Trophoblast cell (in vitro differentiated cells and primary cell): ENCODE measurements around the gene PHF1.

Source experiments
- DNase-seq, 2 donors: peaks; one replicate each; pipeline ENCODE4 v3.0.0-alpha.2; 2016
- H2AFZ ChIP-seq: 2 replicates; pipeline ENCODE4 v1.6.1; 2013; ENCODE audit warnings: low read length, moderate library complexity, mild to moderate bottlenecking; ENCODE audit not compliant: insufficient read depth, poor library complexity
- H2AK5ac ChIP-seq: 2 replicates; pipeline ENCODE4 v1.6.1; 2013; ENCODE audit warnings: mild to moderate bottlenecking, low read length
- H2BK120ac ChIP-seq: 2 replicates; pipeline ENCODE4 v1.6.1; 2013; ENCODE audit warnings: low read length, mild to moderate bottlenecking, moderate library complexity; ENCODE audit not compliant: insufficient read depth, poor library complexity
- H2BK12ac ChIP-seq: 2 replicates; pipeline ENCODE4 v1.6.1; 2013; ENCODE audit warnings: mild to moderate bottlenecking, low read length, moderate library complexity
- H2BK5ac ChIP-seq: 2 replicates; pipeline ENCODE4 v1.6.1; 2013; ENCODE audit warnings: low read length, low read depth, moderate library complexity, mild to moderate bottlenecking; ENCODE audit not compliant: poor library complexity
- H3K14ac ChIP-seq: 2 replicates; pipeline ENCODE4 v1.6.1; 2013; ENCODE audit warnings: mild to moderate bottlenecking, low read length
- H3K18ac ChIP-seq: 2 replicates; pipeline ENCODE4 v1.6.1; 2013; ENCODE audit warnings: mild to moderate bottlenecking, low read length
- H3K23ac ChIP-seq: 2 replicates; pipeline ENCODE4 v1.6.1; 2013; ENCODE audit warnings: low read length
- H3K27ac ChIP-seq: 2 replicates; pipeline ENCODE4 v1.5.1; 2013; ENCODE audit warnings: low read depth, mild to moderate bottlenecking, inconsistent platforms, low read length, moderate library complexity
- H3K27me3 ChIP-seq: 2 replicates; pipeline ENCODE4 v1.6.1; 2013; ENCODE audit warnings: inconsistent platforms, mild to moderate bottlenecking, low read length, moderate library complexity; ENCODE audit not compliant: insufficient read depth
- H3K36me3 ChIP-seq, 2 experiments: 1 replicate in 1 of 2; 2 replicates in 1 of 2; pipeline ENCODE4 v1.6.1; 2013; ENCODE audit warnings: low read length in 2 of 2, mild to moderate bottlenecking in 2 of 2, moderate library complexity in 1 of 2; ENCODE audit not compliant: insufficient read depth in 2 of 2, control insufficient read depth in 1 of 2
- H3K4ac ChIP-seq: 2 replicates; pipeline ENCODE4 v1.6.1; 2013; ENCODE audit warnings: low read depth, mild to moderate bottlenecking, low read length, moderate library complexity
- H3K4me1 ChIP-seq, 2 experiments: 1 replicate in 1 of 2; 2 replicates in 1 of 2; pipeline ENCODE4 v1.6.1; 2013; ENCODE audit warnings: low read length in 2 of 2, mild to moderate bottlenecking in 2 of 2, moderate library complexity in 1 of 2; ENCODE audit not compliant: insufficient read depth in 2 of 2, control insufficient read depth in 1 of 2
- H3K4me2 ChIP-seq: 2 replicates; pipeline ENCODE4 v1.6.1; 2013; ENCODE audit warnings: inconsistent platforms, mild to moderate bottlenecking, low read length, moderate library complexity
- H3K4me3 ChIP-seq: 2 replicates; pipeline ENCODE4 v1.5.1; 2013; ENCODE audit warnings: mild to moderate bottlenecking, low read depth, low read length, inconsistent platforms
- H3K79me1 ChIP-seq: one replicate; pipeline ENCODE4 v1.6.1; 2013; ENCODE audit warnings: low read length
- H3K79me2 ChIP-seq: 2 replicates; pipeline ENCODE4 v1.6.1; 2013; ENCODE audit warnings: low read length, mild to moderate bottlenecking; ENCODE audit not compliant: control insufficient read depth, insufficient read depth, poor library complexity
- H3K9ac ChIP-seq: 2 replicates; pipeline ENCODE4 v1.6.1; 2013; ENCODE audit warnings: mild to moderate bottlenecking, low read length
- H3K9me3 ChIP-seq: 2 replicates; pipeline ENCODE4 v1.6.1; 2013; ENCODE audit warnings: low read depth, mild to moderate bottlenecking, control low read depth, inconsistent platforms, low read length; ENCODE audit not compliant: insufficient read depth
- H4K12ac ChIP-seq: 2 replicates; pipeline ENCODE4 v1.6.1; 2013; ENCODE audit warnings: low read depth, mild to moderate bottlenecking, low read length, moderate library complexity
- H4K8ac ChIP-seq: 2 replicates; pipeline ENCODE4 v1.6.1; 2013; ENCODE audit warnings: low read depth, mild to moderate bottlenecking, low read length, moderate library complexity
- H4K91ac ChIP-seq: one replicate; pipeline ENCODE4 v1.6.1; 2013; ENCODE audit warnings: low read depth, mild to moderate bottlenecking, low read length, moderate library complexity
- WGBS: extraction: QIAGEN DNeasy Blood & Tissue Kit; methylation state at CpG from one replicate; pipeline ENCODE4 v1.1.7; 2013; ENCODE audit warnings: missing lambda C conversion rate; ENCODE audit not compliant: insufficient read length, insufficient coverage; ENCODE audit errors: extremely low coverage; 5-methylcytosine and 5-hydroxymethylcytosine counted together

PHF1 gene

GRCh38 chr6:33380272-33380981 is 30.4 kb upstream of the PHF1 start:
- Histone ChIP-seq H4K8ac (no peak overlapping the region), H3K27ac (no peak overlapping the region), H3K79me1 (no peaks in the 10 kb centered on the region), H3K4me1 (no peaks in the 10 kb centered on the region), H2AFZ (no peak overlapping the region), H2BK120ac (no peak overlapping the region), H3K36me3 (no peaks in the 10 kb centered on the region), H3K4ac (no peak overlapping the region), H3K4me2 (no peak overlapping the region), H3K9me3 (no peaks in the 10 kb centered on the region), H4K12ac (no peak overlapping the region), H3K79me2 (no peaks in the 10 kb centered on the region), H3K27me3 (no peaks in the 10 kb centered on the region), H2BK12ac (no peak overlapping the region), H3K14ac (no peak overlapping the region), H3K23ac (no peak overlapping the region), H3K18ac (no peak overlapping the region), H2BK5ac (no peak overlapping the region), H4K91ac (no peak overlapping the region), H3K4me3 (no peak overlapping the region), H3K9ac (peak overlapping the region; percentile 63), H2AK5ac (no peak overlapping the region)
- no CpG with 5 or more reads among the region's 2 CpGs for WGBS
- no peak for DNase-seq

GRCh38 chr6:33383427-33384185 is 27.2 kb upstream of the PHF1 start:
- no peaks in the 10 kb centered on the region for H3K9me3 ChIP-seq
- H3K14ac ChIP-seq: no peak overlapping the region
- no CpG with 5 or more reads among the region's 10 CpGs for WGBS

GRCh38 chr6:33384581-33385020 is 26.2 kb upstream of the PHF1 start:
- H3K4ac ChIP-seq: no peak overlapping the region
- H2AFZ ChIP-seq: no peak overlapping the region
- no peak overlapping the region for H3K4me3 ChIP-seq
- WGBS: no CpG with 5 or more reads among the region's 4 CpGs
- no peak overlapping the region for H2AK5ac ChIP-seq
- H2BK5ac ChIP-seq: no peak overlapping the region
- H3K4me1 ChIP-seq: no peaks in the 10 kb centered on the region
- no peak overlapping the region for H3K18ac ChIP-seq
- H2BK120ac ChIP-seq: no peak overlapping the region
- peak; percentile 29 to 69 for DNase-seq
- no peaks in the 10 kb centered on the region for H3K79me1 ChIP-seq
- H3K14ac ChIP-seq: no peak overlapping the region
- no peak overlapping the region for H4K12ac ChIP-seq
- no peak overlapping the region for H3K9ac ChIP-seq
- no peak overlapping the region for H3K23ac ChIP-seq
- no peak overlapping the region for H3K27ac ChIP-seq
- no peak overlapping the region for H3K4me2 ChIP-seq
- H4K8ac ChIP-seq: no peak overlapping the region
- no peaks in the 10 kb centered on the region for H3K9me3 ChIP-seq
- H2BK12ac ChIP-seq: no peak overlapping the region
- H3K27me3 ChIP-seq: no peaks in the 10 kb centered on the region
- H4K91ac ChIP-seq: no peak overlapping the region
- no peaks in the 10 kb centered on the region for H3K79me2 ChIP-seq
- H3K36me3 ChIP-seq: no peaks in the 10 kb centered on the region

More at GRCh38 chr6:33383427-33384185, 27.2 kb upstream of the PHF1 start:
- no peak for DNase-seq
- H3K23ac ChIP-seq: no peak overlapping the region
- H2AFZ ChIP-seq: no peak overlapping the region
- H4K8ac ChIP-seq: no peak overlapping the region
- no peak overlapping the region for H3K18ac ChIP-seq
- no peaks in the 10 kb centered on the region for H3K4me1 ChIP-seq
- no peak overlapping the region for H3K9ac ChIP-seq
- no peak overlapping the region for H3K4me2 ChIP-seq
- no peak overlapping the region for H2BK5ac ChIP-seq
- H4K91ac ChIP-seq: no peak overlapping the region
- no peak overlapping the region for H2BK12ac ChIP-seq
- H3K27ac ChIP-seq: no peak overlapping the region
- no peak overlapping the region for H2AK5ac ChIP-seq
- H4K12ac ChIP-seq: no peak overlapping the region
- H3K4ac ChIP-seq: no peak overlapping the region
- no peak overlapping the region for H2BK120ac ChIP-seq
- H3K79me1 ChIP-seq: no peaks in the 10 kb centered on the region
- H3K79me2 ChIP-seq: no peaks in the 10 kb centered on the region
- H3K27me3 ChIP-seq: no peaks in the 10 kb centered on the region
- no peaks in the 10 kb centered on the region for H3K36me3 ChIP-seq
- H3K4me3 ChIP-seq: no peak overlapping the region

GRCh38 chr6:33390173-33390572 is 20.6 kb upstream of the PHF1 start:
- Histone ChIP-seq H2BK120ac (no peak overlapping the region), H2AK5ac (no peak overlapping the region), H4K91ac (peak overlapping the region; percentile 26), H4K12ac (peak overlapping the region; percentile 23), H3K9me3 (no peaks in the 10 kb centered on the region), H3K4me3 (no peak overlapping the region), H3K18ac (no peak overlapping the region), H2BK5ac (no peak overlapping the region), H3K23ac (no peak overlapping the region), H3K4me1 (peaks cover 0 to 12% of the 10 kb centered on the region in 2 experiments), H3K4ac (no peak overlapping the region), H3K27ac (no peak overlapping the region), H3K14ac (no peak overlapping the region), H3K4me2 (no peak overlapping the region), H2AFZ (no peak overlapping the region), H3K36me3 (no peaks in the 10 kb centered on the region), H3K79me1 (peaks cover 6% of the 10 kb centered on the region), H3K79me2 (peaks cover 18% of the 10 kb centered on the region), H3K27me3 (no peaks in the 10 kb centered on the region), H3K9ac (no peak overlapping the region), H4K8ac (peak overlapping the region; percentile 76), H2BK12ac (no peak overlapping the region)
- DNase-seq: no peak
- WGBS: no CpG with 5 or more reads among the region's 2 CpGs
